Stimulated activated CD8-positive, alpha-beta memory T cell treated with anti-CD3 and anti-CD28 coated beads, Interleukin-2, amount 100 ng/mL, for 1 hour (primary cell): Measurements from ENCODE around the gene COA1.
"Not testable (repeated sequence)": the region's sequence is repeated elsewhere in the genome, so short reads cannot be mapped to it uniquely, and the experiment has no call there.

ENCODE experiments used
- DNase-seq, 2 donors: peaks; one replicate each; pipeline ENCODE4 v3.0.0-alpha.2; 2020; ENCODE audit warnings: low read depth in 2 of 2

COA1 gene

GRCh38 chr7:43726466-43726865, 2.9 kb downstream of the COA1 start:
- no peak for DNase-seq

GRCh38 chr7:43725251-43725650, 4.1 kb downstream of the COA1 start:
- DNase-seq = no peak

- no peak for DNase-seq
Observed at GRCh38 chr7:43723007-43723341, 6.3 kb downstream of the COA1 start.

GRCh38 chr7:43721193-43721806, 8.0 kb downstream of the COA1 start:
- no peak for DNase-seq

- no peak for DNase-seq
Observed at GRCh38 chr7:43716598-43716997, 12.7 kb downstream of the COA1 start.

- DNase-seq = not testable (repeated sequence)
Observed at GRCh38 chr7:43715966-43716365, 13.4 kb downstream of the COA1 start.

- no peak for DNase-seq
Observed at GRCh38 chr7:43711503-43711902, 17.8 kb downstream of the COA1 start.

GRCh38 chr7:43708055-43708454, 21.3 kb downstream of the COA1 start:
- DNase-seq = not testable (repeated sequence)

GRCh38 chr7:43703573-43703972, 25.8 kb downstream of the COA1 start:
- DNase-seq = no peak

GRCh38 chr7:43702974-43703373, 26.3 kb downstream of the COA1 start:
- DNase-seq = no peak

- no peak for DNase-seq
Observed at GRCh38 chr7:43701929-43702328, 27.4 kb downstream of the COA1 start.

- no peak for DNase-seq
Observed at GRCh38 chr7:43701500-43701854, 27.8 kb downstream of the COA1 start.

GRCh38 chr7:43700646-43701499, 28.4 kb downstream of the COA1 start:
- no peak for DNase-seq

- no peak for DNase-seq
Observed at GRCh38 chr7:43700059-43700501, 29.2 kb downstream of the COA1 start.

- no peak for DNase-seq
Observed at GRCh38 chr7:43698460-43699255, 30.7 kb downstream of the COA1 start.

- DNase-seq = no peak
Observed at GRCh38 chr7:43697690-43698089, 31.6 kb downstream of the COA1 start.

- DNase-seq = no peak
Observed at GRCh38 chr7:43695365-43695764, 34.0 kb downstream of the COA1 start.

GRCh38 chr7:43694399-43694748, 34.9 kb downstream of the COA1 start:
- no peak for DNase-seq

GRCh38 chr7:43693687-43694398, 35.5 kb downstream of the COA1 start:
- DNase-seq = no peak

- DNase-seq = no peak
Observed at GRCh38 chr7:43692582-43693373, 36.5 kb downstream of the COA1 start.

- DNase-seq = no peak
Observed at GRCh38 chr7:43691611-43692010, 37.7 kb downstream of the COA1 start.
